ENCODE measurements around the gene BMPR1A. TPM values are rescaled to one million over a fixed set of nuclear protein-coding genes. Genes with fewer than 3 reads are reported as not detected.

BMPR1A gene
- total RNA-seq, 2 donors from 2014 or later: 53.9 to 58.1 TPM

DNA sequence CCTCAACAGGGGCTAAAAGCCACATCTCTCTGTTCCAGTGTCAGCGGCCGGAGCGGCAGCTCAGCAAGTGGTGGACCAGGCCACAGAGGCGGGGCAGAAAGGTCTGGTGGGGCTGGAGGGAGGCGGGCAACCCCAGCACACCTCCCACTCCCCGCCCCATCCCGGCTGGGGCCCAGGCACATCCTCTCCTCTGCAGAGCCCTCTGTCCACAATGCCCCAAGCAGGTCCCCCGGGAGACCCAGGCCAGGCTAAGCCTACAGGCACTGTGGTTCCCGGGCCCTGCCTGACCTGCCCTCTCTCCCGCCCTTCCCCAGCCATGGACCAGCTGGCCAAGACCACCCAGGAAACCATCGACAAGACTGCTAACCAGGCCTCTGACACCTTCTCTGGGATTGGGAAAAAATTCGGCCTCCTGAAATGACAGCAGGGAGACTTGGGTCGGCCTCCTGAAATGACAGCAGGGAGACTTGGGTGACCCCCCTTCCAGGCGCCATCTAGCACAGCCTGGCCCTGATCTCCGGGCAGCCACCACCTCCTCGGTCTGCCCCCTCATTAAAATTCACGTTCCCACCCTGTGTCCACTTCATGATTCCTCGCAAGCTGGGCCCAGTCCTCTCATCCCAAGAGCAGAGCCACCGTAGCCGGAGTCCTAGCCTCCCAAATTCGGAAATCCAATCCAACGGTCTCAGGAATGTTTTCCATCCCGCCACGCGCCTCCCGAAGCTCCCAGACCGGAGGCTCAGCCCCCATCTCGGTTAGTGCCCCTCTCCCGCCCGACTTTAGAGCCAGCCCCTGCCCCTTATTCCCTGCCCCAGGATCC, 214.0 kb downstream of the BMPR1A start:
- H3K36me3 ChIP-seq: no peaks in the 10 kb centered on the region
- no peaks in the 10 kb centered on the region for H3K9me3 ChIP-seq
- H3K27me3 ChIP-seq (replicated peaks; ENCODE audit: insufficient read depth): no peaks in the 10 kb centered on the region
- peak; percentile 21 for TF ChIP-seq POLR2A (IDR thresholded peaks at IDR 0.05)
- TF ChIP-seq, protein P1, sequence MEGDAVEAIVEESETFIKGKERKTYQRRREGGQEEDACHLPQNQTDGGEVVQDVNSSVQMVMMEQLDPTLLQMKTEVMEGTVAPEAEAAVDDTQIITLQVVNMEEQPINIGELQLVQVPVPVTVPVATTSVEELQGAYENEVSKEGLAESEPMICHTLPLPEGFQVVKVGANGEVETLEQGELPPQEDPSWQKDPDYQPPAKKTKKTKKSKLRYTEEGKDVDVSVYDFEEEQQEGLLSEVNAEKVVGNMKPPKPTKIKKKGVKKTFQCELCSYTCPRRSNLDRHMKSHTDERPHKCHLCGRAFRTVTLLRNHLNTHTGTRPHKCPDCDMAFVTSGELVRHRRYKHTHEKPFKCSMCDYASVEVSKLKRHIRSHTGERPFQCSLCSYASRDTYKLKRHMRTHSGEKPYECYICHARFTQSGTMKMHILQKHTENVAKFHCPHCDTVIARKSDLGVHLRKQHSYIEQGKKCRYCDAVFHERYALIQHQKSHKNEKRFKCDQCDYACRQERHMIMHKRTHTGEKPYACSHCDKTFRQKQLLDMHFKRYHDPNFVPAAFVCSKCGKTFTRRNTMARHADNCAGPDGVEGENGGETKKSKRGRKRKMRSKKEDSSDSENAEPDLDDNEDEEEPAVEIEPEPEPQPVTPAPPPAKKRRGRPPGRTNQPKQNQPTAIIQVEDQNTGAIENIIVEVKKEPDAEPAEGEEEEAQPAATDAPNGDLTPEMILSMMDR (IDR thresholded peaks at IDR 0.05): no peak
- TF ChIP-seq POLR2AphosphoS5 (IDR thresholded peaks at IDR 0.05): peak; percentile 47
- H3K4me1 ChIP-seq (replicated peaks): peaks cover 4% of the 10 kb centered on the region
- DNase-seq (ENCODE audit: low spot score): peak; percentile 63
- peak overlapping the region; percentile 48 to 58 for H3K4me3 ChIP-seq
- peak overlapping the region; percentile 97 to 98 for H3K27ac ChIP-seq
- WGBS: 11% methylated on average over 30 of the region's 30 CpGs
- intact Hi-C loops (cut with DNase I): loop anchor here (2.0 kb wide), 1 partner anchor 124 kb away; the partner anchor contains the start of genes GLUD1 and SHLD2

DNA sequence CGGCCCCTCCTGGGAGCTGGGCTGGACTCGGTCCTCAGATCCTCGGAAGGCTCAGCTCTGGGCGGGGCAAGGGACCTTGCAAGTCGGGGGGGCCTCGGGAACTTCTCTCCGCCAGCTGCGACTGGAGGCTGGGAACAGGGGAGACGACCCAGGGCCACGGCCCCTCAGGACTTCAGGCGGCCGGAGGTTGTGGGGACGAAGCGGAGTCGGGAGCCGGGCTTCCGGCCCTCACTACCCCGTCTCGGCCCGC, 214.5 kb downstream of the BMPR1A start:
- H3K36me3 ChIP-seq: no peaks in the 10 kb centered on the region
- WGBS: under 1% methylated on average over 20 of the region's 20 CpGs
- TF ChIP-seq, protein P1 (IDR thresholded peaks at IDR 0.05): no peak
- peak; percentile 93 for TF ChIP-seq POLR2A (IDR thresholded peaks at IDR 0.05)
- intact Hi-C loops (cut with DNase I): loop anchor here (2.0 kb wide), 1 partner anchor 124 kb away; the partner anchor contains the start of genes GLUD1 and SHLD2
- H3K9me3 ChIP-seq: no peaks in the 10 kb centered on the region
- H3K27me3 ChIP-seq (replicated peaks; ENCODE audit: insufficient read depth): no peaks in the 10 kb centered on the region
- H3K4me3 ChIP-seq: peak overlapping the region; percentile 48 to 58
- H3K4me1 ChIP-seq (replicated peaks): peaks cover 4% of the 10 kb centered on the region
- peak overlapping the region; percentile 97 to 98 for H3K27ac ChIP-seq
- DNase-seq (ENCODE audit: low spot score): no peak

DNA sequence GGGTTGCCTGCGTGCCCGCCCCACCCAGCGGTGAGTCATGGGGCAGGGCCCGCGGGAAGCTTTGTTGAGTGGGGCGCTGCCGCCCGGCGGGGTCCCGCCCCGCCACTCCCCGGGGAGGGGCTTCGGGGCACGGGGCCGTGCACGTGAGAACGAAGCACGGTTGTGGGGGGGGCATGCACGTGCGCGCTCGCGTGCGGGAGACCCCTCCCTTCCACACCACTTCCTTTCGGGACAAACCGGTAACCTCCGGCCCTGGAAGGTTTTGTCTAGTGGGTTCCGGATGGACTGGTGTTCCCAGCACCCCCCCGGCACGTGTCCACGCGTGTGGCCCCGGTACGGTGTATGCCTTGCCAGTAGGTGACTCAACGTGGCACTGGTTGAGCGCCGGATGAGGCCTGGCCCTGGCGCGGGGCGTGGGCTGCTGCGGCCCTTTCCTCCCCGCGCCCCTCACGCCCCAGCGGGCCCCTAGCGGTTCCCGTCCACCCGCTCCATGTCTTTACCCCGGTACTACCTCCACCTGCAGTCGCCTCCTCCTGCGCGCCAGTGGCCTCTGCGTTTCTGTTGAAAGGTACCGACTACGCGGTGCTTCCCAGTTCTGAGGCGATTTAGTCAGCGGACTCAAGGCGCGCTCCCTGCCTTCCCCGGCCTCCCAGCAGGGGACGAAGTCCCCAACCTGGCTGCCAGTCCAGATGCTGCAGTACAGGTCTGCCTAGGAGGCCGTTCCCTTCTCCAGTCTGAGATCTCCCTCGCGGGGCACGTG, 215.0 kb downstream of the BMPR1A start:
- Histone ChIP-seq H3K36me3 (no peaks in the 10 kb centered on the region), H3K9me3 (no peaks in the 10 kb centered on the region), H3K4me3 (peak overlapping the region; percentile 48 to 58), H3K27ac (peak overlapping the region; percentile 97 to 98), H3K27me3 (replicated peaks; ENCODE audit: insufficient read depth) (no peaks in the 10 kb centered on the region), H3K4me1 (replicated peaks) (peaks cover 4% of the 10 kb centered on the region)
- DNase-seq (ENCODE audit: low spot score): peak; percentile 91
- TF ChIP-seq POLR2AphosphoS5 (IDR thresholded peaks at IDR 0.05) (peak; percentile 92), POLR2A (IDR thresholded peaks at IDR 0.05) (no peak)
- TF ChIP-seq, protein P1 (IDR thresholded peaks at IDR 0.05): peak in 1 of 4 experiments; percentile 28
- WGBS: 6% methylated on average over 64 of the region's 66 CpGs
- intact Hi-C loops (cut with DNase I): loop anchor here (2.0 kb wide), 1 partner anchor 123 kb away; the partner anchor contains the start of genes GLUD1 and SHLD2

DNA sequence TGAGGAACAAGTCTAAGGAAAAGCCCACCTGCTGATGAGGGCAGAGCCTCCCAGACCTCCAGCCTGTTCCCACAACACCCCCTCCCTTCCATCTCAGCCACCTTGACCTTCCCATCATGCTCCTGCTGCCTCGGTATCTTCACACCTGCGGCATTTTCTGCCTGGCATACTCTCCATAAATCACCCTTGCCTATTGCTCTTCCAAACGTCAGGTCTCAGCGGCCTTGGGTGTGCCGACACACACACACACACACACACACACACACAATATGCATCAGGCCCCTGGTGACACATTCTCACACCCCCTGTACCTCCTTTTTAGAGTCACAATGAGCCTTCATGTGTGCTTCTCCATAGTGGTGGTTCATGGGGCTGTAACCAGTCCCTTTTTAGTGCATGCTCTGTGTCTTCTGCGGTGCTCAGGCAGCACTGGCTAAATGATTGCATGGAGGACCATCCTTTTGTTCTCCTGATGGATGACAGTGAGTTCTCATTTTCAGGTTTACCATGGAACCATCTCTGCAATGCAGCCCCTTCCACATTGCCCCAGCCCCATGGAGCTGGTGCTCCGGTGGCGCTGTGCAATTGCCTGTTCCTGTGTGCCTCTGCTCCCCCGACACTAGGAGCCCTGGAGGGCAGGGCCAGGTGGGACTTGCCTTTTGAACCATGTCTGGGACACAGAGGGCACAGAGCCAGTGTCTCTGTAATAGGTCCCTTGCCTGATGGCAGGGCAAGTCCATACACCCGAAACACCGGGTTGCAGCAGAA, 216.4 kb downstream of the BMPR1A start:
- no peaks in the 10 kb centered on the region for H3K9me3 ChIP-seq
- no peaks in the 10 kb centered on the region for H3K36me3 ChIP-seq
- no peak for DNase-seq (ENCODE audit: low spot score)
- 81% methylated on average over 11 of the region's 11 CpGs for WGBS
- no peak overlapping the region for H3K4me3 ChIP-seq
- TF ChIP-seq POLR2AphosphoS5 (IDR thresholded peaks at IDR 0.05) (no peak), POLR2A (IDR thresholded peaks at IDR 0.05) (no peak)
- TF ChIP-seq, protein P1 (IDR thresholded peaks at IDR 0.05): no peak
- intact Hi-C loops (cut with DNase I): no loop called here
- H3K4me1 ChIP-seq (replicated peaks): peaks cover 4% of the 10 kb centered on the region
- H3K27me3 ChIP-seq (replicated peaks; ENCODE audit: insufficient read depth): no peaks in the 10 kb centered on the region
- H3K27ac ChIP-seq: peak overlapping the region; percentile 97 to 98
